Measurements from ENCODE around the gene RASIP1.

The RASIP1 gene

DNA sequence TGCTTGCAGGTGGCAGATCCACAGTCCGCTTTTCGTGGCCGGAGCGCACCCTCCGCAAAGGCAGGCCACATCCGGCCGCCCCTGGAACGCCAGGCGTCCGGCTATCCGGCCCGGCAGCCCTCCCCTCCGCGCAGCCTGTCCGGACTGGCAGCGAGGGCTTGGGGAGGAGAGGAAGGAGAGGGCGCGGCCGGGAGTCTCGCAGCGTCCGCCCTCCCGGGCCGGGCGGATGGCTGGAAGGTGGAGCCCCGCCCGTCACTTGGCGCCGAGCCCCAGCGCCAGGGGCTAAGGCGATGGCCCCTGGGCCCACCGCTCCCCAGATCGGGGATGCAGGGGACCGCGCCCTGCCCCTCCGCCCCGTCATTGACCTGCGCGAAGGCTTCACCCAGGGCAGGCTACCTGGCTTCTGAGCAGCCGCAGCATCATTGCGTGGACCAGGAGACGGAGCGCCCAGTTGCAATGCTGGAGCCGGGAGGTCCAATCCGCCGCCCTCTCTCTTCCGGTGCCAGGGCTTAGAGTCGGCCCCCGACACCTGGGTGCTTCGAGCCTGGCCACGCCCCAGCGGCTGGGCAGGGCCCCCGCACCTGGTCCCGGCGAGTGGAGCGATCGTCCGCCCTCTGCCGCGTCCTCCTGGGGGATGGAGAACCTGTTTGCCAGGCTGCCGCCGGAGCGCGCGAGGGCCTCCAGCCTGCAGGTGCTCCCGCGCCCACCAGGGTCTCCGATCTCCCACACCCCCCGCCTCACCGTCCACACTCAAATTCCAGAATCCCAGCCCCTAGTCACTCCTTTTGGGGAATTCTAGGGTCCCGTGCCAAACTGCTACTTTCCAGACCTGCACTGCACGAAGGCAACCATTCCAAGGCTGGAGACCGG lies 12.3 kb upstream of the RASIP1 start, which contains the start of gene FUT1 (continued):
- TF ChIP-seq PRDM2 (tag by site-specific recombination; IDR thresholded peaks at IDR 0.05; ENCODE audit: borderline replicate concordance) (0 out of 2 replicates have a peak, but pooled peaks have one; percentile 14), GFI1B (tag by site-specific recombination; IDR thresholded peaks at IDR 0.05) (no peak), ZIC2 (tag by site-specific recombination; IDR thresholded peaks at IDR 0.05) (peak; percentile 51; the same call in 1 of the 2 replicates), ZNF2 (tag by site-specific recombination; IDR thresholded peaks at IDR 0.05) (no peak), SCRT1 (tag by site-specific recombination; IDR thresholded peaks at IDR 0.05; ENCODE audit: borderline replicate concordance) (0 out of 2 replicates have a peak, but pooled peaks have one; percentile 22), ZSCAN18 (tag by site-specific recombination; IDR thresholded peaks at IDR 0.05) (no peak), KLF10 (tag by site-specific recombination; IDR thresholded peaks at IDR 0.05) (peak; percentile 50; the same call in 1 of the 2 replicates), ZNF747 (tag by site-specific recombination; IDR thresholded peaks at IDR 0.05) (no peak), ZNF449 (tag by site-specific recombination; IDR thresholded peaks at IDR 0.05) (peak; percentile 39), BCL6B (tag by site-specific recombination; IDR thresholded peaks at IDR 0.05) (no peak), ZNF76 (tag by site-specific recombination; IDR thresholded peaks at IDR 0.05; ENCODE audit: borderline replicate concordance, low read depth) (peak; percentile 32; the same call in 1 of the 2 replicates), ZBTB48 (tag by site-specific recombination; IDR thresholded peaks at IDR 0.05) (peak; percentile 100), GLI2 (tag by site-specific recombination; IDR thresholded peaks at IDR 0.05; ENCODE audit: borderline replicate concordance, low read depth) (no peak), ZNF121 (tag by site-specific recombination; IDR thresholded peaks at IDR 0.05) (no peak), ZNF629 (tag by site-specific recombination; IDR thresholded peaks at IDR 0.05) (peak; percentile 60), EGR2 (tag by site-specific recombination; IDR thresholded peaks at IDR 0.05; ENCODE audit: low read depth) (0 out of 2 replicates have a peak, but pooled peaks have one; percentile 29), OSR2 (tag by site-specific recombination; IDR thresholded peaks at IDR 0.05) (no peak)
- TF ChIP-seq, protein P1, sequence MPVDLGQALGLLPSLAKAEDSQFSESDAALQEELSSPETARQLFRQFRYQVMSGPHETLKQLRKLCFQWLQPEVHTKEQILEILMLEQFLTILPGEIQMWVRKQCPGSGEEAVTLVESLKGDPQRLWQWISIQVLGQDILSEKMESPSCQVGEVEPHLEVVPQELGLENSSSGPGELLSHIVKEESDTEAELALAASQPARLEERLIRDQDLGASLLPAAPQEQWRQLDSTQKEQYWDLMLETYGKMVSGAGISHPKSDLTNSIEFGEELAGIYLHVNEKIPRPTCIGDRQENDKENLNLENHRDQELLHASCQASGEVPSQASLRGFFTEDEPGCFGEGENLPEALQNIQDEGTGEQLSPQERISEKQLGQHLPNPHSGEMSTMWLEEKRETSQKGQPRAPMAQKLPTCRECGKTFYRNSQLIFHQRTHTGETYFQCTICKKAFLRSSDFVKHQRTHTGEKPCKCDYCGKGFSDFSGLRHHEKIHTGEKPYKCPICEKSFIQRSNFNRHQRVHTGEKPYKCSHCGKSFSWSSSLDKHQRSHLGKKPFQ (tag by site-specific recombination; IDR thresholded peaks at IDR 0.05) = no peak
- TF ChIP-seq, protein P2, sequence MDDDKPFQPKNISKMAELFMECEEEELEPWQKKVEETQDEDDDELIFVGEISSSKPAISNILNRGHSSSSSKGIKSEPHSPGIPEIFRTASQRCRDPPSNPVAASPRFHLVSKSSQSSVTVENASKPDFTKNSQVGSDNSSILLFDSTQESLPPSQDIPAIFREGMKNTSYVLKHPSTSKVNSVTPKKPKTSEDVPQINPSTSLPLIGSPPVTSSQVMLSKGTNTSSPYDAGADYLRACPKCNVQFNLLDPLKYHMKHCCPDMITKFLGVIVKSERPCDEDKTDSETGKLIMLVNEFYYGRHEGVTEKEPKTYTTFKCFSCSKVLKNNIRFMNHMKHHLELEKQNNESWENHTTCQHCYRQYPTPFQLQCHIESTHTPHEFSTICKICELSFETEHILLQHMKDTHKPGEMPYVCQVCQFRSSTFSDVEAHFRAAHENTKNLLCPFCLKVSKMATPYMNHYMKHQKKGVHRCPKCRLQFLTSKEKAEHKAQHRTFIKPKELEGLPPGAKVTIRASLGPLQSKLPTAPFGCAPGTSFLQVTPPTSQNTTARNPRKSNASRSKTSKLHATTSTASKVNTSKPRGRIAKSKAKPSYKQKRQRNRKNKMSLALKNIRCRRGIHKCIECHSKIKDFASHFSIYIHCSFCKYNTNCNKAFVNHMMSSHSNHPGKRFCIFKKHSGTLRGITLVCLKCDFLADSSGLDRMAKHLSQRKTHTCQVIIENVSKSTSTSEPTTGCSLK (tag by site-specific recombination; IDR thresholded peaks at IDR 0.05) = no peak
- TF ChIP-seq, protein P3, sequence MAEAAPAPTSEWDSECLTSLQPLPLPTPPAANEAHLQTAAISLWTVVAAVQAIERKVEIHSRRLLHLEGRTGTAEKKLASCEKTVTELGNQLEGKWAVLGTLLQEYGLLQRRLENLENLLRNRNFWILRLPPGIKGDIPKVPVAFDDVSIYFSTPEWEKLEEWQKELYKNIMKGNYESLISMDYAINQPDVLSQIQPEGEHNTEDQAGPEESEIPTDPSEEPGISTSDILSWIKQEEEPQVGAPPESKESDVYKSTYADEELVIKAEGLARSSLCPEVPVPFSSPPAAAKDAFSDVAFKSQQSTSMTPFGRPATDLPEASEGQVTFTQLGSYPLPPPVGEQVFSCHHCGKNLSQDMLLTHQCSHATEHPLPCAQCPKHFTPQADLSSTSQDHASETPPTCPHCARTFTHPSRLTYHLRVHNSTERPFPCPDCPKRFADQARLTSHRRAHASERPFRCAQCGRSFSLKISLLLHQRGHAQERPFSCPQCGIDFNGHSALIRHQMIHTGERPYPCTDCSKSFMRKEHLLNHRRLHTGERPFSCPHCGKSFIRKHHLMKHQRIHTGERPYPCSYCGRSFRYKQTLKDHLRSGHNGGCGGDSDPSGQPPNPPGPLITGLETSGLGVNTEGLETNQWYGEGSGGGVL (tag by site-specific recombination; IDR thresholded peaks at IDR 0.05) = peak; percentile 41; the same call in 1 of the 2 replicates
